Liver (tissue), 9 donors: ENCODE measurements around the gene TMBIM1. TPM values are rescaled to one million over a fixed set of nuclear protein-coding genes. Genes with fewer than 3 reads are reported as not detected.

Experiments used
- DNase-seq: peaks from one replicate; pipeline ENCODE4 v3.0.0-alpha.2; 2017; ENCODE audit warnings: low spot score
- H3K27ac ChIP-seq, 2 donors: one replicate each; pipeline ENCODE4 v1.7.0; 2013; ENCODE audit warnings: inconsistent platforms in 2 of 2, low read length in 2 of 2, control low read depth in 1 of 2, low read depth in 1 of 2, mild to moderate bottlenecking in 1 of 2
- H3K27me3 ChIP-seq, 4 donors: one replicate each; pipeline versions ENCODE4 v1.6.1 to v1.7.0; 2013; ENCODE audit warnings: low read length in 3 of 4, inconsistent platforms in 1 of 4, mild to moderate bottlenecking in 1 of 4, moderate library complexity in 1 of 4; ENCODE audit not compliant: control insufficient read depth in 4 of 4, insufficient read depth in 4 of 4
- H3K36me3 ChIP-seq, 4 donors: one replicate each; pipeline versions ENCODE4 v1.6.1 to v1.7.0; 2013; ENCODE audit warnings: low read length in 3 of 4, mild to moderate bottlenecking in 3 of 4, low read depth in 1 of 4, moderate library complexity in 1 of 4; ENCODE audit not compliant: control insufficient read depth in 4 of 4, insufficient read depth in 3 of 4
- H3K4me1 ChIP-seq, 4 donors: one replicate each; pipeline versions ENCODE4 v1.6.1 to v1.7.0; 2013; ENCODE audit warnings: low read length in 3 of 4, mild to moderate bottlenecking in 3 of 4, moderate library complexity in 1 of 4; ENCODE audit not compliant: control insufficient read depth in 4 of 4, insufficient read depth in 4 of 4
- H3K4me3 ChIP-seq, 3 donors: one replicate each; pipeline versions ENCODE4 v1.6.1 to v1.7.0; 2013; ENCODE audit warnings: low read length in 3 of 3, control low read depth in 1 of 3, low read depth in 1 of 3, mild to moderate bottlenecking in 1 of 3
- H3K9ac ChIP-seq, 2 donors: one replicate each; pipeline ENCODE4 v1.7.0; 2013; ENCODE audit warnings: low read length in 2 of 2, mild to moderate bottlenecking in 2 of 2, moderate library complexity in 2 of 2, control low read depth in 1 of 2, low read depth in 1 of 2
- H3K9me3 ChIP-seq, 4 donors: one replicate each; pipeline versions ENCODE4 v1.6.1 to v1.7.0; 2013; ENCODE audit warnings: low read length in 3 of 4; ENCODE audit not compliant: control insufficient read depth in 4 of 4
- ATF3 ChIP-seq: IDR thresholded peaks from 2 replicates; pipeline ENCODE4 v1.6.1; 2016; ENCODE audit warnings: antibody characterized with exemption
- CTCF ChIP-seq: fragments of 150-350 bp; IDR thresholded peaks from 2 replicates; pipeline ENCODE4 v1.5.1; 2017; ENCODE audit warnings: improper control_type of control experiment, low read depth, low read length; ENCODE audit not compliant: missing input control
- EGR1 ChIP-seq, 2 donors: IDR thresholded peaks; 2 replicates each; pipeline ENCODE4 v1.6.1; 2016 to 2018; ENCODE audit warnings: antibody characterized with exemption in 2 of 2, low read depth in 2 of 2
- FOXA1 ChIP-seq: IDR thresholded peaks from 2 replicates; pipeline ENCODE4 v1.6.1; 2016; ENCODE audit warnings: antibody characterized with exemption
- FOXA2 ChIP-seq: IDR thresholded peaks from 2 replicates; pipeline ENCODE4 v1.6.1; 2016; ENCODE audit warnings: antibody characterized with exemption
- GABPA ChIP-seq, 2 donors: IDR thresholded peaks in 1 of 2; conservative IDR thresholded peaks in 1 of 2; 2 replicates each; pipeline ENCODE4 v1.6.1; 2016; ENCODE audit warnings: antibody characterized with exemption in 2 of 2, mild to moderate bottlenecking in 1 of 2, moderate library complexity in 1 of 2
- HNF4A ChIP-seq, 2 donors: conservative IDR thresholded peaks; 2 replicates each; pipeline ENCODE4 v1.6.1; 2016; ENCODE audit warnings: antibody characterized with exemption in 2 of 2, mild to moderate bottlenecking in 2 of 2
- HNF4G ChIP-seq: IDR thresholded peaks from 2 replicates; pipeline ENCODE4 v1.6.1; 2016; ENCODE audit warnings: antibody characterized with exemption
- JUND ChIP-seq, 2 donors: IDR thresholded peaks; 2 replicates each; pipeline ENCODE4 v1.6.1; 2016; ENCODE audit warnings: antibody characterized with exemption in 2 of 2
- NR2F2 ChIP-seq: IDR thresholded peaks from 2 replicates; pipeline ENCODE4 v1.6.1; 2016; ENCODE audit warnings: antibody characterized with exemption
- RAD21 ChIP-seq, 2 donors: IDR thresholded peaks; 2 replicates each; pipeline ENCODE4 v1.6.1; 2016; ENCODE audit warnings: antibody characterized with exemption in 2 of 2, mild to moderate bottlenecking in 2 of 2
- REST ChIP-seq: IDR thresholded peaks from 2 replicates; pipeline ENCODE4 v1.6.1; 2016; ENCODE audit warnings: antibody characterized with exemption, mild to moderate bottlenecking
- RXRA ChIP-seq, 2 donors: IDR thresholded peaks; 2 replicates each; pipeline ENCODE4 v1.6.1; 2017 to 2018; ENCODE audit warnings: antibody characterized with exemption in 2 of 2, mild to moderate bottlenecking in 1 of 2
- SP1 ChIP-seq: IDR thresholded peaks from 2 replicates; pipeline ENCODE4 v1.6.1; 2018; ENCODE audit warnings: antibody characterized with exemption, mild to moderate bottlenecking
- TAF1 ChIP-seq: conservative IDR thresholded peaks from 2 replicates; pipeline ENCODE4 v1.6.1; 2016; ENCODE audit warnings: antibody characterized with exemption, mild to moderate bottlenecking
- ZBTB33 ChIP-seq: IDR thresholded peaks from 2 replicates; pipeline ENCODE4 v1.6.1; 2016; ENCODE audit warnings: antibody characterized with exemption
- WGBS: extraction: QIAGEN DNeasy Blood & Tissue Kit; methylation state at CpG from one replicate; pipeline ENCODE4 v1.1.7; 2013; 5-methylcytosine and 5-hydroxymethylcytosine counted together
- polyA plus RNA-seq, 2 donors: library from polyadenylated mRNA; stranded (reverse) in 1 of 2; unstranded in 1 of 2; fragments of 200-250 nt in 1 of 2; fragments of >200 nt in 1 of 2; fragmentation: Nextera tagmentation in 1 of 2; extraction: Ambion mirVana in 1 of 2; gene quantifications; one replicate each; pipeline versions ENCODE4 v1.2.1 to v1.2.3, GENCODE V29; 2013 to 2015
- total RNA-seq, 2 donors: library from RNA; depleted of rRNA; stranded (reverse); fragments of >200 nt; gene quantifications; one replicate each; pipeline ENCODE4 v1.2.3, GENCODE V29; 2014
- donor health status: healthy.
- donor health status: healthy.
- donor health status: healthy.
- donor health status: healthy.
- donor health status: healthy.

TMBIM1 gene
- total and polyA plus RNA-seq, 4 donors, result 61.8 to 133 (median 114) TPM

GRCh38 chr2:218228366-218229090 lies 63.8 kb downstream of the TMBIM1 start:
- Histone ChIP-seq H3K9me3 (no peaks in the 10 kb centered on the region), H3K27me3 (no peaks in the 10 kb centered on the region), H3K9ac (no peak overlapping the region), H3K27ac (peak overlapping the region in 1 of 2 donors; percentile 17), H3K36me3 (peaks cover 7 to 23% (median 16%) of the 10 kb centered on the region in 4 donors), H3K4me1 (peaks cover 0 to 5% (median 1%) of the 10 kb centered on the region in 4 donors), H3K4me3 (no peak overlapping the region)
- TF ChIP-seq JUND (IDR thresholded peaks at IDR 0.05) (no peak), HNF4A (conservative IDR thresholded peaks at IDR 0.05) (no peak), FOXA1 (no peak), HNF4G (no peak), ZBTB33 (no peak), GABPA (IDR thresholded peaks at IDR 0.05 in 1 of 2, conservative IDR thresholded peaks at IDR 0.05 in 1 of 2) (no peak), RAD21 (IDR thresholded peaks at IDR 0.05) (no peak), FOXA2 (no peak), EGR1 (IDR thresholded peaks at IDR 0.05; ENCODE audit: low read depth in 2 of 2) (no peak), RXRA (IDR thresholded peaks at IDR 0.05) (no peak), TAF1 (no peak), ATF3 (no peak), SP1 (no peak), NR2F2 (no peak), REST (no peak), CTCF (no peak)
- 86% methylated on average over 6 of the region's 6 CpGs for WGBS
- no peak for DNase-seq
